Ascending aorta (tissue), 2 donors: Measurements from ENCODE around the gene MOB3A. TPM values are rescaled to one million over a fixed set of nuclear protein-coding genes. Genes with fewer than 3 reads are reported as not detected.

Experiments
- DNase-seq, 2 donors: peaks; one replicate each; pipeline ENCODE4 v3.0.0-alpha.2; 2019; ENCODE audit warnings: low spot score in 2 of 2
- H3K27ac ChIP-seq, 2 donors: fragments of 200-600 bp; sonication (generic); one replicate each; pipeline ENCODE4 v1.5.1; 2016 to 2017; ENCODE audit warnings: mild to moderate bottlenecking in 1 of 2
- H3K27me3 ChIP-seq: fragments of 200-600 bp; sonication (generic); one replicate; pipeline ENCODE4 v1.5.1; 2017
- H3K36me3 ChIP-seq, 2 donors: fragments of 200-600 bp; sonication (generic); one replicate each; pipeline ENCODE4 v1.5.1; 2016
- H3K4me1 ChIP-seq, 2 donors: fragments of 200-600 bp; sonication (generic); one replicate each; pipeline ENCODE4 v1.5.1; 2016 to 2017; ENCODE audit warnings: mild to moderate bottlenecking in 1 of 2
- H3K4me3 ChIP-seq, 2 donors: fragments of 200-600 bp; sonication (generic); one replicate each; pipeline ENCODE4 v1.5.1; 2016 to 2017; ENCODE audit warnings: mild to moderate bottlenecking in 1 of 2
- H3K9me3 ChIP-seq, 2 donors: fragments of 200-600 bp; sonication (generic); one replicate each; pipeline ENCODE4 v1.5.1; 2016
- CTCF ChIP-seq, 3 experiments: fragments of 200-600 bp in 2 of 3; fragments of 450-650 bp in 1 of 3; sonication (generic) in 2 of 3; IDR thresholded peaks; one replicate each; pipeline ENCODE4 v1.5.1; 2016 to 2019; ENCODE audit warnings: antibody characterized with exemption in 3 of 3, mild to moderate bottlenecking in 1 of 3, moderate library complexity in 1 of 3
- intact Hi-C: fragments of 100-400 bp; cut with DNase I; formaldehyde crosslinking; loops from one replicate; pipeline ENCODE4 v1.15.1; 2023
- total RNA-seq: library from RNA; depleted of rRNA; stranded (reverse); fragments of >200 nt; gene quantifications from one replicate; pipeline ENCODE4 v1.1.0, GENCODE V29; 2016

MOB3A gene
- total RNA-seq, 1 donor from 2014 or later, result 44.4 TPM

GRCh38 chr19:2070436-2070827 is 25.7 kb downstream of the MOB3A start:
- intact Hi-C loops, result loop anchor here (2.0 kb wide), 1 partner anchor 142 kb away; no protein-coding TSS in a partner anchor
- Histone ChIP-seq H3K4me1 (peaks cover 0 to 6% of the 10 kb centered on the region in 2 donors), H3K36me3 (peaks cover 37 to 42% of the 10 kb centered on the region in 2 donors), H3K27ac (no peak overlapping the region), H3K27me3 (no peaks in the 10 kb centered on the region), H3K4me3 (no peak overlapping the region), H3K9me3 (no peaks in the 10 kb centered on the region)
- TF ChIP-seq CTCF (IDR thresholded peaks at IDR 0.05), result no peak
- no peak for DNase-seq

- no peak for TF ChIP-seq CTCF (IDR thresholded peaks at IDR 0.05)
- no peaks in the 10 kb centered on the region for H3K27me3 ChIP-seq
- no peaks in the 10 kb centered on the region for H3K36me3 ChIP-seq
- DNase-seq, result no peak
- peak overlapping the region; percentile 50 to 53 for H3K27ac ChIP-seq
- H3K4me1 ChIP-seq, result peaks cover 5 to 22% of the 10 kb centered on the region in 2 donors
- no peaks in the 10 kb centered on the region for H3K9me3 ChIP-seq
- intact Hi-C loops, result loop anchor here (1.0 kb wide), 1 partner anchor 46 kb away; no protein-coding TSS in a partner anchor
- H3K4me3 ChIP-seq, result no peak overlapping the region
Measured at GRCh38 chr19:2064788-2065524, 31.2 kb downstream of the MOB3A start.

- DNase-seq, result no peak
Measured at GRCh38 chr19:2064395-2064787, 31.7 kb downstream of the MOB3A start.

GRCh38 chr19:2063824-2064223 is 32.3 kb downstream of the MOB3A start:
- TF ChIP-seq CTCF (IDR thresholded peaks at IDR 0.05), result no peak
- Histone ChIP-seq H3K9me3 (no peaks in the 10 kb centered on the region), H3K27me3 (no peaks in the 10 kb centered on the region), H3K36me3 (no peaks in the 10 kb centered on the region), H3K27ac (no peak overlapping the region), H3K4me3 (no peak overlapping the region), H3K4me1 (peaks cover 12 to 27% of the 10 kb centered on the region in 2 donors)
- DNase-seq, result no peak
- intact Hi-C loops, result no loop called here

More at GRCh38 chr19:2064395-2064787, 31.7 kb downstream of the MOB3A start:
- no peak overlapping the region for H3K4me3 ChIP-seq
- no peaks in the 10 kb centered on the region for H3K9me3 ChIP-seq
- no peaks in the 10 kb centered on the region for H3K27me3 ChIP-seq
- intact Hi-C loops, result no loop called here
- peak overlapping the region; percentile 50 to 53 for H3K27ac ChIP-seq
- no peaks in the 10 kb centered on the region for H3K36me3 ChIP-seq
- H3K4me1 ChIP-seq, result peaks cover 9 to 22% of the 10 kb centered on the region in 2 donors
- TF ChIP-seq CTCF (IDR thresholded peaks at IDR 0.05), result no peak

GRCh38 chr19:2062770-2063169 is 33.4 kb downstream of the MOB3A start:
- no peak for DNase-seq
- intact Hi-C loops, result no loop called here
- Histone ChIP-seq H3K4me1 (peaks cover 12 to 30% of the 10 kb centered on the region in 2 donors), H3K27me3 (no peaks in the 10 kb centered on the region), H3K36me3 (no peaks in the 10 kb centered on the region), H3K9me3 (no peaks in the 10 kb centered on the region), H3K4me3 (no peak overlapping the region), H3K27ac (no peak overlapping the region)
- TF ChIP-seq CTCF (IDR thresholded peaks at IDR 0.05), result no peak
